Inferior parietal cortex (tissue), 1 donor: ENCODE results near the gene PLA2G1B.

ENCODE experiments used
- DNase-seq: peaks from one replicate; pipeline ENCODE4 v3.0.0-alpha.2; 2016; ENCODE audit errors: extremely low spot score

PLA2G1B gene

DNA sequence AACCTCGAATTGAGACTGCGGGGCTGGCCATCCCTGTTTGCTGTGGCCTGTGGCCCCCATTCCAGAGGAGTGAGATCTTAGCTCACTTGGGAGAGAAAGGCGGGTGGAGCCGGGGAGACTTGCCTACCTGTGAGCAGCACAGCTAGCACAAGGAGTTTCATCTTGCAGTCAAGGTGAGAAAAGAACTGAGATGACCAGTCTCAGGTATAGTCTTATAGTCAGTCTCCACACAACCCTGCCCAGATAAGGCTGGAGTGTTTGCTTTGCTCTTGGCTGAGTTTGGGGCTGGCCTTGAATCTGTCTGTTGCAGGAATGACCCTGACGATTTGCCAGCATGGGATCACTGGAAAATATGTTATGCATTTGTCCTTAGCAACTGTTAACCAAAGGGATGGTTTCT, at the start of gene PLA2G1B:
Gene PLA2G1B, minus strand, starts transcription at position 187 of the 400 bp plus-strand sequence. Its CDS starts 26 bp downstream, at position 161.
- DNase-seq = no peak

DNA sequence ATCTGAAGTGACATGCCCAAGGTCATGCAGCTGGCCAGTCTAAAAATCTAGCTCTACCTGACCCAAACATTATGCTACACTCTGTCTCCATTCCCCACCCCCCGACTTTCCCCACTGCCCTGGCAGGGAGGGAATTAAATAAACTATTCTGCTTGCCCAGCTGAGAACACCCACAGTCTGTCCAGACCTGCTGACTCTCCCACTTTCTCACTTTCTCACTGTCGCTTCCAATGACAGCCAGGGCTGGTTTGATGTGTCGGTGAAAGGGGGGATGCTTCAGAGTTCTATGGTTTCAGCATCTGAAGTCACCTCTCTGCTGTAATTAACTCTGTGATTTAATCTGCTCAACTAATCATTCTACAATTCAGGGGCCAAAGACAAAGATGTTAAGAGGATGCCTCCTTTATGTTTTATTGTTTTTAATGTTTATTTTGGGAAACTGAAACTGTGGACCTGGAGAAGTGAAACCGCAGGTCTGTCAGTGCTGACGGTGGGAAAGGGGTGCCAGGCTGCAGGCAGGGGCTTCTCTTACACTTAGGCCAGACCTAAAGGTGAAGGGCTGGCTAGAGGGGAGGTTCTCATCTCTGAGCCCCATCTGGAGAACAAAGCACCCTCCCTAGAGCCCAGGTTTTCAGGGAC, 49.5 kb upstream of the PLA2G1B start:
- no peak for DNase-seq

DNA sequence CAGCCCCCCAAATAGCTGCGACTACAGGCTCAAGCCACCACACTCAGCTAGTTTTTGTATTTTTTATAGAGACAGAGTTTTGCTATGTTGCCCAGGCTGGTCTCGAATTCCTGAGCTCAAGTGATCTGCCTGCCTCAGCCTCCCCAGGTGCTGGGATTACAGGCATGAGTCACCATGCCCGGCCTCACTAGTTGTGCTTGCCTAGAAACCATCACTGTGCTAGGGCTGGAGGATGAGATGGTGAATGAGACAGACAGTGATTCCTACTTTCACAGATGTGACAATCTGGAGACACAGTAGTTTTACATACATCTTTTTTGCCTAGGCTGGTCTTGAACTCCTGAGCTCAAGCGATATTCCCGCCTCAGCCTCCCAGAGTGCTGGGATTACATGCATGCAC, 48.8 kb upstream of the PLA2G1B start:
- no peak for DNase-seq

DNA sequence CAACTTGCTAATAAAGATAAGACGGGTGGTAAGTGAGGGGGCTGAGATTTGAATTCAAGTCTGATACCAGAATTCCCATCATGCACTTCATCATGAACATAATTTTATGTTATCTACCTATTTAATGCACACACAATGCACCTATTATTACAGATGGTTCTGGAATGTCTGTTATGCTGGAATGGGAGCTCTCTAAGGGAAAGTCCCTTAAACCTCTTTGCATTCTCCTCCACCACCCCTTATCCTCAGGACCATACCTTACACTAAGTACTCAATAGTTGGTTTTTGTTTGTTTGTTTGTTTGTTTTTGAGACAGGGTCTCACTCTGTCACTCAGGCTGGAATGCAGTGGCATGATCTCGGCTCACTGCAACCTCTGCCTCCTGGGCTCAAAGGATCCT, 48.4 kb upstream of the PLA2G1B start:
- DNase-seq = no peak

DNA sequence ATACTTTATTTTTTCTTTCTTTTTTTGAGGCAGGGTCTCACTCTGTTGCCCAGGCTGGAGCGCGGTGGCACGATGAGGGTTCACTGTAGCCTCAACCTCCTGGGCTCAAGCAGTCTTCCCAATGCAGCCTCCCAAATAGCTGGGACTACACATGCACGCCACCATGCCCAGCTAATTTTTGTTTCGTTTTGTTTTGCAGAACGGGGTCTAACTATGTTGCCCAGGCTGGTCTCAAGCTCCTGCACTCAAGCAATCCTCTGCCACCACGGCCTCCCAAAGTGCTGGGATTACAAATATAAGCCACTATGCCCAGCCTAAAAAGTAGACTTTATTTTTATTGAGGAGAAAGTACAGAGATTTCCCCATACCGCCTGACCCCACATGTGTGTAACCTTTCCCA, 46.1 kb upstream of the PLA2G1B start:
- no peak for DNase-seq

DNA sequence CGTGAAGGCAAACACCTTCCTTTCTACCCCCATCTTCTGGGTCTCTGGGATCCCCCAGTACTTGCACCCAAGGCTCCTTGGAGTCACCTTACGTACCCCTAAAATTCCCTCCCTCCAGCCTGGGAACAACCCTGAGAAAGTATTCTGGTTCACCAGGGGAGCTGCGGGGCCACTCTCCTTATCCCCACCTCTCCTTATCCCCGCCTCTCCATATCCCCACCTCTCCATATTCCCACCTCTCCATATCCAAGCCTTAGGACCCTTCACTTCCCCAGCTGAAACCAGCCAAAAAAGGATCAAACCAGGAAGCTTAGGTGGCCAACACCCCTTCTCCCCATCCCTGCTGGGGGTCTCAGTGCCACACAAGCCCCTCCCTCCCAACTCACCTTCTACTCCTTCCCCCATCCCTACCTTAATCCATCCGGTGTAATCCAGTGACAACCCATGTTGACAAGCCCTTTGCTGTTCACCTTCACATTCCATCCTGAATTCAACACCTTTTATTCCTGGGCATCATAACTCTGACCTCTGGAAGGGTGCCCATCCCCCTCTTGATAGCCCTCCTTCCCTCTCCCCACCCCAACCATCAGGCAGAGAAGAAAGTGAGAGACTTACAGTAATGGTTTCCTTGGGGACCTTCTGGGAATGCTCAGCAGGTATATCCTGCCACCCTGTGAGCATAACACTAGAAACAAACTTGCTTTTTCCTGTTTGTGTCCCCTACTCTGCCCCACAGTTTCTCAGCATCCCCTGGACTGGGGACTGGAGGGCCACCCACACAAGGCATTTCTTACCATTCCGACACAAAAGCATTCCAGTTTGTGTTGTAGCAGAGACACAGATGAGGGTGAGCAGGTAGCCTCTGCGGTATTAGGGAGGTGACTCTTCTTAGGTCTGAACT, 43.0 kb upstream of the PLA2G1B start:
- no peak for DNase-seq

DNA sequence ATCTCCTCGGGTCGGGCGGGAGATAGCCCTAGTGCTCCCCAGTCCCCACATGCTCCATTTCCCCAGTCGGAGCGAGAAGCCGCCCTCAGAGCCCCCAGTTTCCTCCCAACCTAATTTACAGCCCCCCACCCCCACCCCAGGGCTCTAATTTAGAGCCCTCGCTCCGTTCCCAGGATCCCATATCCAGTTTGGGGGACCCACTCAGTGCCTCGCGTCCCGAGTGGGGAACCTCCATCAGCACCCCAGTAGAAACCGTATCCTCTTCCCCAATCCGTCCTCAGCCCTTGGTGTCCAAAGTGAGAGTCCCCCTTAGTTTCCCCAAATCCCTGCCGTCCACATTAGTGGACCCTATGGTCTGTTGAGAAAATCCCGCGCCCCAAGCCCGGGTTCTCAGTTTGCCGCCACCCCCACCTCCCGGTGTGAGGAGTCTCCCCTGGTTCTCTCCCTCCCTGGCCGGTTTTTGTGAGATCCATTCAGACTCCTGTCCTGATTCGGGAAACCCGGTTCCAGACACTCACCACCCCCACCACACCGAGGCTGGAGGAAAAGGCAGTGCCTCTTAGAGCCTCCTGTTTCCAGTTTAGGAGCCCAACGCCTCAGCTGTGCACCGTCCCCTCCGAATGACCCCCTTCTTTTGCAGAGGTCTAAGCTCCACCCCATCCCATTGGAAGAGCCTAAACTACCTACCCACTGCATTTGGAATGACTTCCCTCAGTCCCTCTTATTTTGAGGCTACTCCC, 42.2 kb upstream of the PLA2G1B start:
- DNase-seq = no peak

DNA sequence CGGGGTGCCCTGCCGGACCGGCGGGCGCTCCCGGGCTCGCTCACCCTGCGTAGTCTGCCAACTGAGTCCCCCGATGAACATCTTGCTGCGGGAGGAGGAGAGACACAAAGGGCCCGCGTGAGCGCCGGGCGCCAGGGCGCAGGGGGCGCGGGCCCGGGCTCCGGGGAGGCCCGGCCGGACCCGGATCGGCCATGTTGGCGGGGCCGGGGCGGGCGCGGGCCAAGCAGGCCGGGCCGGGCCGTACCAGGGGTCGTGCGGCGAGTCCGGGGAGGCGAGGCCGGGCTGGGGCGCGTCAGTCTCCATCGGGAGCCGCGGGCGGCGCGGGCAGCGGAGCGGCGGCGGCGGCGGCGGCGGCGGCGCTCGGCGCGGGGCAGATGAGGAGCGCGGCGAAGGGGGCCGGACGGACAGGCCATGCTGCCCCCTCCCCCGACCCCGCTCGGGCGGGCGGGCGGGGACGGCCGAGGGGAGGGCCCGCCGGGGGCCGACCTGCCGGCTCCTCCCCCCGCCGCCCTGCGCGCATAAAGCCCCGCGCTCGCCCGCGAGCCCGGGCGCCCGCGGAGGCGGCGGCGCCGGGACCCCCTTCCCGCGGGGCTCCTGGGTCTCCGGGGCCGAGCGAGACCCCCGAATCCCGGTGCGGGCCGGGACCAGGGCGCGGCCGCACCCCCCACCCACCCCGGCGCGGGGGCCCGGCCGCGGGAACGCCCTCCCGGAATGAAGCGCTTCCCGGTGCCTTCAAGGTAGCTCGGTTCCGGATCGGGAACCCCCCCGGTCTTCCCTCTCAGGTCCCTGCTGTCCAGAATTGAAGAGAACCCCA, 41.4 kb upstream of the PLA2G1B start, which contains the start of gene MSI1:
Gene MSI1, minus strand, starts transcription at position 376 of the 814 bp plus-strand sequence. Its CDS starts 73 bp downstream, at position 303.
- DNase-seq = no peak

DNA sequence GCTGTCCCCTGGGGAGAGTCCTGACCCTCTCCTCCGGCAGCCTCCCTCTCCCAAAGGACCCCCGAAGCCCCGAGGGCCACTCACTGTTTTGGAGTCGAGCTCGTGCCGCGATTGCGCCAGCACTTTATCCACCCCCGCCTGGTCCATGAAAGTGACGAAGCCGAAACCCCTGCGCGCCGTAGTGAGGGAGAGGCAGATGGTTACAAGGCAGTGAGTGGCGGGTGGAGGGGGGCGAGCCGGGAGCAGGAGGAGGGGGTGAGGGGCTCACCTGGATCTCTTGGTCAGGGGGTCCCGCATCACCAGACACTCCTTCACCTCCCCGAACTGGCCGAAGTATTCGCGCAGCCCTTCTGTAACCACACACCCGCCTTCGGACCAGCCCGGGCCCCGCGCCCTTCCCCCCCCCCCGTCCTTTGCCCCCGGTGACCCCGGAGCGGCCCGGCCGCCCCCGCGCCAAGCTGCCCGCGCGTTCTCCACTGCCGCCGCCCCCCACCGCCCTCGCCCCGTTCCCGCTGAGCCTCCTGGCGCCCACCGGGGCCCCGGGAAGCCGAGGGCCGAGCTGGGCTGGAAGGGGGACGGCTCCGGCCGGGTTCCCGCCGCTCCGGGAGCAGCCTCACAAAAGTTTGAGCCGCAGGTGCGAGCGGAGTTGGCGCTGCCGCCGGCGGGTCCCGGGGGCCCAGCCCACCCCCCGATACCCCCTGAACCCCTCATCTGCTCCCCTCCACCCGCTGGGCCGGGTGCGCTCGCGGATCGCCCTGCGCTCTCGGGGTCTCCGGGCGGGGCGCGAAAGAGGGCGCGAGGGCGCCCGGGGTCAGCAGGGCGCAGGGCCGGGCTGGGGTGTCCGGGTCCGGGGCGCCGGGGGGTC, 40.6 kb upstream of the PLA2G1B start:
- no peak for DNase-seq

DNA sequence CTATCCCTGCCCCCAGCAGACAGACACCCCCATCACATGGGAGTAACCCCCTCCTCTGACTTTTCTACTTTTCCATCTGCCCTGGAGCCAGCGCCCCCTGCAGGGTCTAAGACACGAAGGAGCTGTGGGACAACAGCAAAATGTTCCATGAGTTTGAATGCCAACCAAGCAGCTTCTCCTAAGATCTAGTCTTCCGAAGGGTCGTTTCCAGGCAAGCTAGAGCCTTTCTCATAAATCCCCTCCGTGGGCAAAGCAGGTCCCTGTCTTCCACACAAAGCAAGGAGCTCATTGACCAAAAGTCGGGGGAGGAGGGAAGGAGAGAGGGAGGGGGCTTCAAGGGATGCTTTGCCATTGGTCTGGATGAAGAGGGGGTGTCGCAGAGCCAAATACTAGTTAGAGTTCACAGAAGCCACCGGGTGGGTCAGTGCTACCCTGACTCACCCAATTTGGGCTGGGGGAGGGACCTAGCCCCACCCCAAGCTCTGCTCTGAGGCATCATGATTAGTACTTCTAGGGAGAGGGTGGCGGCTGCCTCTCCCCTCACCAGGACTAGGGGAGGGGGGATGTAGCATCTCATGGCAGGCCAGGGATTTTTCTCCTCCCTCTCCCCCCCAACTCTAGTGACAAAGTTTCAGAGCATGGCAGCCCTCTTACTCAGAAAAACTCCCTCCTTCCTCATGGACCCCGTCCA, 39.8 kb upstream of the PLA2G1B start:
- no peak for DNase-seq

DNA sequence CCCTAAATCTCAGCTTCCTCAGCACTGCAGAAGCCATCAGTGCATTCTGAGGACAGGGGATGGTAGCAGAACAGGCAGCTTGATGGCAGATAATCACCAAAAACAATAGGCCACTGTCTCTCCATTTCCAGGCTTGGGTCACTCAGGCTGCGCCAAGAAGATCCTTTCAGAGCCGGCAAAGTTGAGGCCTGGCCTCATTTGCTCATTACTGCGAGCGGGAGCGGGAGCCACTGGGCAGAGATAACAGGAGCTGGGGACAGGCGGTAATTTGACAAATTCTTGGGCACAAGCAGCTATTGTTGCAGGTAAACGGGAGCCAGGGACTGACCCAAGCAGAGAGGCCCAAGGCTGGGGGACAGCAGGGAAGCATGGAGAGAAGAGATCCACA, 39.3 kb upstream of the PLA2G1B start:
- no peak for DNase-seq

DNA sequence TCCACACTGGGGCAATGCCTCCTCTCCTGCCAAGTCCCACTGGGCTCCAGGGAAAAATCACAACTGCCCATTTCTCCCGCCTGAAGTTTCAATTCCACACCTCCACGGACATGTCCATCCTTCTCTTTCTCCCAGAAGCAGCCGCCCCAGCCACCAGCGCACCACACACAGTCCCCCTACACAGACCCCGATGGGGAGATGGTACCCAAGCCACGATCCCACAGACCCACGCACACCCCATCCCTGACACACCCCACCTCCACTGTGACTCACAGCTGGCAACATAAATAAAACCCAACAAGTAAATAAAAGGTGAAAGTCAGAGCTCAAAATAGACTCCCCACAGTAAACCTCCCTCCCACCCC, 38.7 kb upstream of the PLA2G1B start:
- DNase-seq = no peak

DNA sequence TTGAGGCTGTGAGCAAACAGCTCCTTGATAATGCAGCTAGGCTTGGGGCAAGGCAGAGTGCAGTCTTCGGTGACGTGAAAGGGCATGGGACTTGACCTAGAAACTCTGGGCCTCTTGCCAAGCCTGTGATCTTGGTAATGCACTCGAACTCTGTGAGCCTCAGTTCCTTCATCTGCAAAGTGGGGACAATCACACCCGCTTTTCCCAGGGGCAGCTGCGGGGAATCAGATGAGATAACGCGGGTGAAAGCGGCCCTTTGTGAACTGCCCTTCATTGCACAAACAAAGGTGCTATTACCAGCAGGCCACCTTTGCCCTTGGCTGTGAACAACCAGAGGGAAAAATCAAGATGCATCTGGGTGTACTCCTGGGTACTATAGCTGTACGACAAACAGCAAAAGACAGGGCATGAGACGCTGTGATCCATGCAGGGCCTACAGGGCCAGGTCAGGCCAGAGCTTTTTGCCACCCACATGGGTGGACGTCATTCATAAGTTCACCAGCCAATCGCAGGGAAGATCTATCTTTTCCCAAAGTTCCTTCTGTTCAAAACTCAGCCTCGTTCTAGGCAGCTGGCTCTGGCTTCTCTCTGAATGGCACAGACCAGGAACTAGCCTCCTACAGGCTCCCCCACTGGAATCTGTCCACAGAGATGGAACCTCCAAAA, 38.2 kb upstream of the PLA2G1B start:
- peak; percentile 42 for DNase-seq

DNA sequence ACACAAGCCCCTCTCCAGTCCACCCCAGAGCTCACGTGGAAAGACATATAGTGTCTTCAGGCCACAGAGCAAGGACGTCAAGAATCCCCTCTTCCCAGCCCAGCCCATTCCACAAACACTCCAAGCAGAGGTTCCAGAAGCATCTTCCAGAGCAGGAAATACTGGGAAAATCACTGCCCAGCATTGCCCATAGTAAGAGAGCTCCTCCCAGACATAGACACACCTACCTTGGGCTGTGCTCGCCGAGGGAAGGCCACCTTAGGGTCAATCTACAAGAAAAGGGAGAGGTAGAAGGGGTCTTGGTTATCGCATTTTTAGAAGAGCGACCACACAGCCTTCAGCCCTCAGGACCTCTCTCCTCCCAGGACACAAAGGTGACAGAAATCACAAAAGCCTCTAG, 36.9 kb upstream of the PLA2G1B start:
- DNase-seq = no peak

DNA sequence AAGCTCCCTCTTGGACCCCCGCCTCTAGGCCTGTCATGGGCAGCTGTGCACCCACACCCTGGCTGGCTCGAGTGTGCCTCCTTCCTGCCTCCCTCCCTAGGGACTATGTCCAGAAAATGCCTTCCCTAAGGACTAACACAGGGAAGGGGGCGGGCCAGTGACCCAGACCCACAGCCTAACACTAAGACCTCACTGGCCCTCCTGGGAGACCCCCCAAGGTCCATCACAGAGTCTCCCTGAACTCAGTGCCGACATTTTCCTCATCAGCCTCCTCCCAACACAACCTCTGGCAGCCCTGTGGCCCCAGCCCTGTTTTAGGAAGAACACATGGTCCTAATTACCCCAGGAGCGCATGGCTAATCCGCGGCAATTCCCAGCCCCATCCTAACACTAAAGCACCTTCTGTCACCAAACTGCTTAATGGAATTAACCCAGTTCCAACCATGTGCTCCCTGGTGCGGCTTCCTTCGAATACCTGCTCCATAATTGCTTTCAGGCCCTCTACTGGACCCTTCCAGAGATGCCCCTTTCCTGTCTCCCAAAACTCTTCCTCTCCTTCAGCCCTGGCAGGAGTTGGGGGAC, 35.8 kb upstream of the PLA2G1B start:
- no peak for DNase-seq

DNA sequence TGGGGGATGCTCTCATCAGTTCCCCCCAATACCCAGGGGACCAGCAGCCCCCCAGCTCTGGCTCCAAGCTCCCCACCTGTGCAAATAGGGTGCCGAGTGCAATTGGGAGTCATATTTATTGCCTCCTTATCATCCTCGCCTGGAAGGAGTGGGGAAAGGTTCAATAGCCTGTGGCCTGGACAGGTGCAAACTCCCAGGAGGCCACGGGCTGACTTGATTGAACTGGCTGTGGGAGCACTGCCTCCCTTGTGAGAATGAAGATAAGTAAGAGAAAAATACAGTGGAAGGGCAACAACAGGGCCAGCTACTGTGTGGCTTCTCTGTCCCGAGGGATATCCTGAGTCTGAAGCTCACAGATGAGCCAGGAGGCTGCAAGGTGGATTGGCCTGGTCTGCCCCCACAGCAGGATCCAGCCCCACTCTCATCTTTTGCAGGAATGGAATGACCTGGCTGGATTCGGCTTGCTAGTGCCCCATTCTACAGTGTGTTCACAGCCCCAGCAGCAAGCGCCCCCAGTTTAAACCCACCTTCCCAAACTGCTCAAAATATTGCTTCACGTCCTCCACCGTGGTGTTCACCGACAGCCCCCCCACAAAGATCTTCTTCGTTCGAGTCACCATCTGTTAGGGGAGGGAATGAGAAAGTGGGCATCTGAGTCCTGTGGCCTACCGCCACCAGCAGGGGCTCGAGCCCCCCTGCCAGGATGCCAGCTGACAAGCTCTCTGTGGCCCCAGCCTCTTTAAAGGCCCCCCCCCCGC, 35.1 kb upstream of the PLA2G1B start:
- no peak for DNase-seq

DNA sequence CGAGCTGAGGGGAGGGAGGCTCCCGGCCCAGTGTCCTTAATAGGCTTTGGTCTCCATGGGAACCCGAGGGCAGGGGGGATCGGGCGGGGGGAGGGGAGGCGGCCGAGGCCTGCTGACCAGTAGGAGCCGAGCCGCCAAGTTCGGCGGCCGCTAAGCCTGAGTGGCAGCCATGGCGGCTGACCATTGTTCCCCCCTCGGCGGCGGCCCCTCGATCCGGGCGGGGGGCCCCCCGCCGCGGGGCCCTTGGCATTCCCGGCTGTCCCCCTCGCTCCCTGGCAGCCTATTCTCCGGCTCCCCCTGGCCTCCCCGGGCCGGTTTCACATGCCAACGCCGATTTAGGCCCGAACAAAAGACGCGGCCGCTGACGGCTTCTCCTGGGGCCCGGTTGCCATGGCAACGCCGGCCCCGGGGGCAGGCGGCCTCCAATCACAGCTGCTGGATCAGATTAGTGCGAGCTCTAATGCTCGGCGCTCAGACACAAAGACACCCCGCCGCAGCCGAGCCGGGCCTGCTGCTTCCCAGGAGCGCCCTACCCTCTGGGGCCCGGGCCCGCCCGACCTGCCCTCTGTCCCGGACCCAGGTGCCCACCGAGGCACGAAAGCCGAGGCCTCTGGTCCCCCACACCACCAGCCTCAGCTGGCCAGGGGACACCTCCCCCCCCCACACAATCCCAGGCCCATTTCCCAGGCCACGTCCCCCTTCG, 34.1 kb upstream of the PLA2G1B start:
- DNase-seq = peak; percentile 76

DNA sequence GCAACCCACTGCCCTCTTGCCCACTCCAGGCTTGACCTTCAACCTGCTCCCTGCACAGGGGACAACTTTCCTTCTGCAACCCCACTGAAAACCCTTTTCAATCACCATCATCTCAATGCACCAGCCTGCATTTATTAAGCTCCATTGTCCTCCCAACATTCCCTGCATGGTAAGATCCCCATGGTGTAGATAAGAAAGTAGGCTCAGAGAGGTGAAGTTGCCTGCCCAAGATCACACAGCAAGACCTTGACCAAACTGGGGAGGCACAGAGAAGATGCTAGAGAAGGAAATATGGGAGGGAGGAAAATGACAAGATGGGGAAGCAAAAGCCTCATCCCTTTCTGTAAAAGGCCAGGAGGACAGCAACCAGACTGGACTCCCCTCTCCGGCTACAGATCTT, 31.5 kb upstream of the PLA2G1B start:
- DNase-seq = no peak
